ENCODE results near the gene MUCL3. TPM values are rescaled to one million over a fixed set of nuclear protein-coding genes. Genes with fewer than 3 reads are reported as not detected.
"Not testable (repeated sequence)": the region's sequence is repeated elsewhere in the genome, so short reads cannot be mapped to it uniquely, and the experiment has no call there.

The MUCL3 gene
- total RNA-seq, 1 donor from 2014 or later = under 0.01 TPM

- DNase-seq (ENCODE audit: low read depth) = no peak
- no peak for TF ChIP-seq CTCF (conservative IDR thresholded peaks at IDR 0.05; ENCODE audit: low read depth, low read length)
- H3K4me3 ChIP-seq (ENCODE audit: low read depth, low read length) = no peak overlapping the region
Measured at GRCh38 chr6:30988209-30988825, 47.5 kb downstream of the MUCL3 start.

- no peak overlapping the region for H3K4me3 ChIP-seq (ENCODE audit: low read depth, low read length)
- TF ChIP-seq CTCF (conservative IDR thresholded peaks at IDR 0.05; ENCODE audit: low read depth, low read length) = no peak
- DNase-seq (ENCODE audit: low read depth) = no peak
Measured at GRCh38 chr6:30990422-30991086, 49.8 kb downstream of the MUCL3 start.

- TF ChIP-seq CTCF (conservative IDR thresholded peaks at IDR 0.05; ENCODE audit: low read depth, low read length) = no peak
- no peak overlapping the region for H3K4me3 ChIP-seq (ENCODE audit: low read depth, low read length)
- DNase-seq (ENCODE audit: low read depth) = no peak
Measured at GRCh38 chr6:30991891-30992290, 51.1 kb downstream of the MUCL3 start.

- TF ChIP-seq CTCF (conservative IDR thresholded peaks at IDR 0.05; ENCODE audit: low read depth, low read length) = no peak
Measured at GRCh38 chr6:30997301-30997700, 56.5 kb downstream of the MUCL3 start.

GRCh38 chr6:30998785-30999184 lies 58.0 kb downstream of the MUCL3 start:
- TF ChIP-seq CTCF (conservative IDR thresholded peaks at IDR 0.05; ENCODE audit: low read depth, low read length) = no peak
- no peak overlapping the region for H3K4me3 ChIP-seq (ENCODE audit: low read depth, low read length)
- DNase-seq (ENCODE audit: low read depth) = no peak

More at GRCh38 chr6:30997301-30997700, 56.5 kb downstream of the MUCL3 start:
- no peak for DNase-seq (ENCODE audit: low read depth)
- no peak overlapping the region for H3K4me3 ChIP-seq (ENCODE audit: low read depth, low read length)

- H3K4me3 ChIP-seq (ENCODE audit: low read depth, low read length); DNase-seq (ENCODE audit: low read depth): not testable (repeated sequence)
Measured at GRCh38 chr6:31000067-31000860, 59.5 kb downstream of the MUCL3 start.

- TF ChIP-seq CTCF (conservative IDR thresholded peaks at IDR 0.05; ENCODE audit: low read depth, low read length) = no peak
- H3K4me3 ChIP-seq (ENCODE audit: low read depth, low read length) = no peak overlapping the region
- DNase-seq (ENCODE audit: low read depth) = no peak
Measured at GRCh38 chr6:31001281-31001888, 60.6 kb downstream of the MUCL3 start.

Measured in epithelial cell of proximal tubule (primary cell).